A549 (cell line): ENCODE measurements around the gene BST1.

ENCODE experiments used
- CTCF ChIP-seq: fragments of >200 bp; sonication (Bioruptor Twin); formaldehyde crosslinking; IDR thresholded peaks from 3 replicates; pipeline ENCODE4 v1.5.1; 2016
- ELK1 ChIP-seq: fragments of 150-350 bp; IDR thresholded peaks from 2 replicates; pipeline ENCODE4 v1.6.1; 2014; ENCODE audit warnings: low read depth, mild to moderate bottlenecking, low read length
- EP300 ChIP-seq, 2 experiments: fragments of >200 bp; sonication (Bioruptor Twin); formaldehyde crosslinking; IDR thresholded peaks; 2 replicates in 1 of 2; 3 replicates in 1 of 2; pipeline ENCODE4 v1.6.1; 2016 to 2017
- FOSL2 ChIP-seq, 2 experiments: fragments of 450-650 bp in 1 of 2; fragments of >200 bp in 1 of 2; sonication (Bioruptor Twin) in 1 of 2; formaldehyde crosslinking; IDR thresholded peaks; 2 replicates each; pipeline versions ENCODE4 v1.5.0 to v1.6.1; 2016 to 2020; ENCODE audit warnings: mild to moderate bottlenecking in 1 of 2, moderate library complexity in 1 of 2
- HMGXB4 ChIP-seq: fragments of 250-450 bp; sonication (Bioruptor Pico); IDR thresholded peaks from 2 replicates; pipeline ENCODE4 v1.5.0; 2021; ENCODE audit warnings: mild to moderate bottlenecking, moderate library complexity, borderline replicate concordance
- MAZ ChIP-seq: fragments of 150-350 bp; IDR thresholded peaks from 2 replicates; pipeline ENCODE4 v1.6.1; 2014; ENCODE audit warnings: antibody characterized with exemption, low read depth, low read length, borderline replicate concordance
- NFE2L2 ChIP-seq: fragments of 150-350 bp; conservative IDR thresholded peaks from 2 replicates; pipeline ENCODE4 v1.6.1; 2014; ENCODE audit warnings: low read length
- POLR2A ChIP-seq: IDR thresholded peaks from 2 replicates; pipeline ENCODE4 v1.6.1; 2012; ENCODE audit warnings: mild to moderate bottlenecking, low read length
- POLR2AphosphoS2 ChIP-seq: conservative IDR thresholded peaks from 2 replicates; pipeline ENCODE4 v1.6.1; 2012; ENCODE audit warnings: low read length, improper control_type of control experiment, inconsistent platforms
- REST ChIP-seq: fragments of 200-600 bp; sonication (generic); IDR thresholded peaks from 2 replicates; pipeline ENCODE4 v1.6.1; 2016; ENCODE audit warnings: antibody characterized with exemption, mild to moderate bottlenecking, moderate library complexity
- SREBF2 ChIP-seq: fragments of 450-650 bp; IDR thresholded peaks from 2 replicates; pipeline ENCODE4 v1.6.1; 2014; ENCODE audit warnings: mild to moderate bottlenecking, moderate library complexity
- ZSCAN20 ChIP-seq: fragments of 250-450 bp; sonication (Bioruptor Pico); IDR thresholded peaks from 2 replicates; pipeline ENCODE4 v1.8.0; 2022; ENCODE audit warnings: mild to moderate bottlenecking, moderate library complexity

- TF ChIP-seq REST (no peak), ZSCAN20 (CRISPR knock-in tag) (no peak), POLR2A (no peak), SREBF2 (no peak), POLR2AphosphoS2 (no peak), NFE2L2 (no peak), ELK1 (no peak), CTCF (no peak), MAZ (no peak), HMGXB4 (CRISPR knock-in tag) (no peak), FOSL2 (IDR thresholded peaks at IDR 0.05) (no peak), FOSL2 (CRISPR knock-in tag; IDR thresholded peaks at IDR 0.05) (no peak), EP300 (IDR thresholded peaks at IDR 0.05) (no peak)
These were observed 42.9 kb upstream of the BST1 start for GRCh38 chr4:15659768-15660570.
